Measurements from ENCODE around the gene TRAPPC3.

The TRAPPC3 gene

GRCh38 chr1:36122062-36123030, 26.9 kb downstream of the TRAPPC3 start:
- Histone ChIP-seq H2AK5ac (ENCODE audit: low read length) (no peak overlapping the region), H3K36me3 (ENCODE audit: control insufficient read depth in 1 of 2, insufficient read depth in 2 of 2, low read length in 2 of 2) (no peaks in the 10 kb centered on the region), H3K9me3 (ENCODE audit: insufficient read depth, low read depth, low read length) (peaks cover 3% of the 10 kb centered on the region), H4K8ac (ENCODE audit: low read depth, low read length) (no peak overlapping the region), H3K27ac (ENCODE audit: low read depth, low read length) (no peak overlapping the region), H3K18ac (ENCODE audit: low read length) (no peak overlapping the region), H3K9ac (ENCODE audit: low read length) (no peak overlapping the region), H2BK5ac (ENCODE audit: low read depth, low read length, poor library complexity) (no peak overlapping the region), H3K23ac (ENCODE audit: low read length) (no peak overlapping the region), H3K27me3 (ENCODE audit: insufficient read depth, low read length) (peaks cover 32% of the 10 kb centered on the region), H3K4me2 (ENCODE audit: low read length) (no peak overlapping the region), H3K4me3 (ENCODE audit: low read depth, low read length) (no peak overlapping the region), H2AFZ (ENCODE audit: insufficient read depth, low read length, poor library complexity) (no peak overlapping the region), H3K4me1 (ENCODE audit: control insufficient read depth in 1 of 2, insufficient read depth in 2 of 2, low read length in 2 of 2) (peaks cover 7 to 11% of the 10 kb centered on the region in 2 experiments), H3K79me1 (ENCODE audit: low read length) (no peaks in the 10 kb centered on the region), H2BK120ac (ENCODE audit: insufficient read depth, low read length, poor library complexity) (no peak overlapping the region), H4K12ac (ENCODE audit: low read depth, low read length) (no peak overlapping the region), H3K14ac (ENCODE audit: low read length) (no peak overlapping the region), H3K79me2 (ENCODE audit: control insufficient read depth, insufficient read depth, low read length, poor library complexity) (no peaks in the 10 kb centered on the region), H4K91ac (ENCODE audit: low read depth, low read length) (no peak overlapping the region), H2BK12ac (ENCODE audit: low read length) (no peak overlapping the region), H3K4ac (ENCODE audit: low read depth, low read length) (no peak overlapping the region)
- DNase-seq: no peak
- WGBS (ENCODE audit: extremely low coverage, insufficient coverage, insufficient read length): 100% methylated on average over 2 of the region's 12 CpGs

- Histone ChIP-seq H3K9me3 (ENCODE audit: insufficient read depth, low read depth, low read length) (no peaks in the 10 kb centered on the region), H3K4ac (ENCODE audit: low read depth, low read length) (no peak overlapping the region), H3K27ac (ENCODE audit: low read depth, low read length) (no peak overlapping the region), H3K27me3 (ENCODE audit: insufficient read depth, low read length) (peaks cover 13% of the 10 kb centered on the region), H3K23ac (ENCODE audit: low read length) (no peak overlapping the region), H2BK5ac (ENCODE audit: low read depth, low read length, poor library complexity) (no peak overlapping the region), H3K14ac (ENCODE audit: low read length) (no peak overlapping the region), H4K12ac (ENCODE audit: low read depth, low read length) (no peak overlapping the region), H2BK120ac (ENCODE audit: insufficient read depth, low read length, poor library complexity) (no peak overlapping the region), H3K9ac (ENCODE audit: low read length) (no peak overlapping the region), H3K4me2 (ENCODE audit: low read length) (no peak overlapping the region), H4K8ac (ENCODE audit: low read depth, low read length) (no peak overlapping the region), H3K36me3 (ENCODE audit: control insufficient read depth in 1 of 2, insufficient read depth in 2 of 2, low read length in 2 of 2) (no peaks in the 10 kb centered on the region), H2AFZ (ENCODE audit: insufficient read depth, low read length, poor library complexity) (no peak overlapping the region), H2BK12ac (ENCODE audit: low read length) (no peak overlapping the region), H4K91ac (ENCODE audit: low read depth, low read length) (no peak overlapping the region), H3K79me1 (ENCODE audit: low read length) (no peaks in the 10 kb centered on the region), H3K4me1 (ENCODE audit: control insufficient read depth in 1 of 2, insufficient read depth in 2 of 2, low read length in 2 of 2) (peaks cover 12 to 16% of the 10 kb centered on the region in 2 experiments), H3K18ac (ENCODE audit: low read length) (no peak overlapping the region), H3K4me3 (ENCODE audit: low read depth, low read length) (no peak overlapping the region), H3K79me2 (ENCODE audit: control insufficient read depth, insufficient read depth, low read length, poor library complexity) (no peaks in the 10 kb centered on the region), H2AK5ac (ENCODE audit: low read length) (no peak overlapping the region)
- no CpG with 5 or more reads among the region's 9 CpGs for WGBS (ENCODE audit: extremely low coverage, insufficient coverage, insufficient read length)
- no peak for DNase-seq
Observed at GRCh38 chr1:36119456-36119855, 29.8 kb downstream of the TRAPPC3 start.

DNA sequence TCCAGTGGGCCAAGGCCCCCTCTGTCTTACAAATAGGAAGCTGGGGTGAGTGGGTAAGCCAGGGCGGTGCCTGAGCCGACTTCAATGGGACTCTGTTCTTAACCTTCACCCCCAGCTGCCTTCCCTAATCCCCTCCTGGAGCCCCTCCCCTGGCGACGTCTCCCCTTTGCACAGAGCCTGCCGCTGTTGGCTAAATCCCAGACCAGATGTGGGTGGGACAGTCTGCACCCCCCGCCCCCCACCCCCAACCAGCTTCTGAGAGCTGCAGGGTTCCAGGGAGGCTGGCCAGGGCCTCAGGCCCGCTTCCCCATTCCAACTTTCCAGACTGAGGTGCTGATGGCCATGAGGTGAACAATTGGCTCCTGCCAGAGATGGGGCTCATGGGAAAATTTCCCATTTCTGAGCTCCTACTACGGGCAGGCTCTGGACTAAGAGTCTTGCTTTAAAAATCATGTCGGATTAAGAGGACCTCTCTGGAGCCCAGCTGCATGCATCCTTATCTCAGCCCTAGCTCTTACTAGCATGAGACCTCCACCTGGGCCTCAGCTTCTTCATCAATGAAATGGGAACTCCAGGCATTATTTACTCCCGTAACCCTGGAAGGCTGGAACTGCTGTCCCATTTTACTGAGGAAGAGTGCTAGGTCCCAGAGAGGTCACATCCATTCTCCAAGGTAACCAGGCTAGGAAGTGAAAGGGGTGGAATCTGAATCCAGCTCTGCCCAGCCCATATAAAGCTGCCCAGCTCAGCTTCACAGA, 30.7 kb downstream of the TRAPPC3 start:
- H3K4ac ChIP-seq (ENCODE audit: low read depth, low read length): no peak overlapping the region
- WGBS (ENCODE audit: extremely low coverage, insufficient coverage, insufficient read length): no CpG with 5 or more reads among the region's 10 CpGs
- no peak overlapping the region for H4K91ac ChIP-seq (ENCODE audit: low read depth, low read length)
- peaks cover 5% of the 10 kb centered on the region for H3K27me3 ChIP-seq (ENCODE audit: insufficient read depth, low read length)
- H4K12ac ChIP-seq (ENCODE audit: low read depth, low read length): no peak overlapping the region
- H2BK12ac ChIP-seq (ENCODE audit: low read length): no peak overlapping the region
- H4K8ac ChIP-seq (ENCODE audit: low read depth, low read length): no peak overlapping the region
- DNase-seq: no peak
- no peak overlapping the region for H3K27ac ChIP-seq (ENCODE audit: low read depth, low read length)
- H3K23ac ChIP-seq (ENCODE audit: low read length): no peak overlapping the region
- H3K9me3 ChIP-seq (ENCODE audit: insufficient read depth, low read depth, low read length): no peaks in the 10 kb centered on the region
- H3K14ac ChIP-seq (ENCODE audit: low read length): no peak overlapping the region
- H3K79me1 ChIP-seq (ENCODE audit: low read length): no peaks in the 10 kb centered on the region
- no peak overlapping the region for H3K9ac ChIP-seq (ENCODE audit: low read length)
- no peak overlapping the region for H2AK5ac ChIP-seq (ENCODE audit: low read length)
- H2BK5ac ChIP-seq (ENCODE audit: low read depth, low read length, poor library complexity): no peak overlapping the region
- no peak overlapping the region for H3K18ac ChIP-seq (ENCODE audit: low read length)
- no peaks in the 10 kb centered on the region for H3K79me2 ChIP-seq (ENCODE audit: control insufficient read depth, insufficient read depth, low read length, poor library complexity)
- H3K4me1 ChIP-seq (ENCODE audit: control insufficient read depth in 1 of 2, insufficient read depth in 2 of 2, low read length in 2 of 2): peaks cover 12 to 19% of the 10 kb centered on the region in 2 experiments
- H2AFZ ChIP-seq (ENCODE audit: insufficient read depth, low read length, poor library complexity): no peak overlapping the region
- H3K36me3 ChIP-seq (ENCODE audit: control insufficient read depth in 1 of 2, insufficient read depth in 2 of 2, low read length in 2 of 2): no peaks in the 10 kb centered on the region
- H3K4me2 ChIP-seq (ENCODE audit: low read length): no peak overlapping the region
- no peak overlapping the region for H2BK120ac ChIP-seq (ENCODE audit: insufficient read depth, low read length, poor library complexity)
- H3K4me3 ChIP-seq (ENCODE audit: low read depth, low read length): no peak overlapping the region

DNA sequence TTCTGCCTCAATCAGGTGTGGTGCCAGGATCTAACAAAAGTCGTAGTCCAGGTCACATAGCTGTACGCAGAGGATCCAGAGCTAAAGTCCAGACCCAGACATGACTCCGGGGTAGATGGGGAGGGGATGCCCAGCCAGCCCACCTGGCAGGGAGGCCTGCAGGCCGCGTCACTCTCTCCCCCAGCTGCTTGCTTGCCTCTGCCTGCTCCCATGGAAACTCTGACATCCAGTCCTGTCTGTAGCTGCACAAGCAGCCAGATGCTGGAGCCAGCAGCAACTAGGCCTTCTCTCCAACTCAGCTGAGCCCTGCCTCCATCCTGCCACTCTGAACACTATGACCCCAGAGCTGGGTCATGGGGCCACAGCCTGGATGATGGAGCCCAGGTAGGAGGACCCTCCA, 32.4 kb downstream of the TRAPPC3 start:
- Histone ChIP-seq H4K8ac (ENCODE audit: low read depth, low read length) (no peak overlapping the region), H3K36me3 (ENCODE audit: control insufficient read depth in 1 of 2, insufficient read depth in 2 of 2, low read length in 2 of 2) (no peaks in the 10 kb centered on the region), H3K4me1 (ENCODE audit: control insufficient read depth in 1 of 2, insufficient read depth in 2 of 2, low read length in 2 of 2) (peaks cover 12 to 19% of the 10 kb centered on the region in 2 experiments), H3K18ac (ENCODE audit: low read length) (no peak overlapping the region), H3K79me2 (ENCODE audit: control insufficient read depth, insufficient read depth, low read length, poor library complexity) (no peaks in the 10 kb centered on the region), H3K4ac (ENCODE audit: low read depth, low read length) (no peak overlapping the region), H3K23ac (ENCODE audit: low read length) (no peak overlapping the region), H2BK120ac (ENCODE audit: insufficient read depth, low read length, poor library complexity) (no peak overlapping the region), H3K4me3 (ENCODE audit: low read depth, low read length) (no peak overlapping the region), H3K79me1 (ENCODE audit: low read length) (no peaks in the 10 kb centered on the region), H3K4me2 (ENCODE audit: low read length) (no peak overlapping the region), H3K14ac (ENCODE audit: low read length) (no peak overlapping the region), H2AFZ (ENCODE audit: insufficient read depth, low read length, poor library complexity) (no peak overlapping the region), H3K9me3 (ENCODE audit: insufficient read depth, low read depth, low read length) (no peaks in the 10 kb centered on the region), H4K91ac (ENCODE audit: low read depth, low read length) (no peak overlapping the region), H3K27ac (ENCODE audit: low read depth, low read length) (no peak overlapping the region), H3K9ac (ENCODE audit: low read length) (no peak overlapping the region), H2BK5ac (ENCODE audit: low read depth, low read length, poor library complexity) (no peak overlapping the region), H2AK5ac (ENCODE audit: low read length) (no peak overlapping the region), H4K12ac (ENCODE audit: low read depth, low read length) (no peak overlapping the region), H3K27me3 (ENCODE audit: insufficient read depth, low read length) (peaks cover under 1% of the 10 kb centered on the region), H2BK12ac (ENCODE audit: low read length) (no peak overlapping the region)
- no CpG with 5 or more reads among the region's 5 CpGs for WGBS (ENCODE audit: extremely low coverage, insufficient coverage, insufficient read length)
- DNase-seq: no peak
